Thymus (tissue), 11 donors: ENCODE results near the gene ZDHHC14. TPM values are rescaled to one million over a fixed set of nuclear protein-coding genes. Genes with fewer than 3 reads are reported as not detected.

Source experiments
- DNase-seq, 9 donors: peaks; one replicate each; pipeline ENCODE4 v3.0.0-alpha.2; 2013; ENCODE audit warnings: low spot score in 9 of 9, low read depth in 6 of 9, missing footprints in 1 of 9
- H3K27ac ChIP-seq, 2 donors: one replicate each; pipeline ENCODE4 v1.5.1; 2013; ENCODE audit warnings: control low read depth in 1 of 2, low read depth in 1 of 2, low read length in 1 of 2, mild to moderate bottlenecking in 1 of 2, moderate library complexity in 1 of 2
- H3K27me3 ChIP-seq, 2 donors: one replicate each; pipeline ENCODE4 v1.5.1; 2013; ENCODE audit warnings: low read length in 1 of 2; ENCODE audit not compliant: control insufficient read depth in 2 of 2, insufficient read depth in 1 of 2
- H3K36me3 ChIP-seq, 2 donors: one replicate each; pipeline ENCODE4 v1.5.1; 2013; ENCODE audit warnings: low read length in 1 of 2, mild to moderate bottlenecking in 1 of 2, moderate library complexity in 1 of 2; ENCODE audit not compliant: control insufficient read depth in 2 of 2, insufficient read depth in 2 of 2
- H3K4me1 ChIP-seq, 2 donors: one replicate each; pipeline ENCODE4 v1.5.1; 2013; ENCODE audit warnings: low read length in 2 of 2; ENCODE audit not compliant: control insufficient read depth in 2 of 2, insufficient read depth in 2 of 2
- H3K4me3 ChIP-seq, 2 donors: one replicate each; pipeline ENCODE4 v1.5.1; 2013; ENCODE audit warnings: low read length in 2 of 2, control low read depth in 1 of 2, mild to moderate bottlenecking in 1 of 2
- H3K9me3 ChIP-seq, 2 donors: one replicate each; pipeline ENCODE4 v1.5.1; 2013; ENCODE audit warnings: low read length in 1 of 2, mild to moderate bottlenecking in 1 of 2; ENCODE audit not compliant: control insufficient read depth in 2 of 2, insufficient read depth in 1 of 2
- WGBS: extraction: QIAGEN DNeasy Blood & Tissue Kit; methylation state at CpG from one replicate; pipeline ENCODE4 v1.1.7; 2013; 5-methylcytosine and 5-hydroxymethylcytosine counted together
- polyA plus RNA-seq: library from polyadenylated mRNA; stranded (reverse); fragments of 200-250 nt; gene quantifications from one replicate; pipeline ENCODE4 v1.2.3, GENCODE V29; 2013
- total RNA-seq: library from RNA; stranded (reverse); fragments of 120-200 nt; gene quantifications from one replicate; pipeline ENCODE4 v1.2.4, GENCODE V29; 2013
- donor health status: healthy.

The ZDHHC14 gene
- total and polyA plus RNA-seq, 2 donors, result 3.4 to 7.5 TPM

GRCh38 chr6:157346373-157346772 lies 34.6 kb upstream of the ZDHHC14 start:
- DNase-seq, result no peak
- Histone ChIP-seq H3K36me3 (no peaks in the 10 kb centered on the region), H3K27me3 (peaks cover 0 to 4% of the 10 kb centered on the region in 2 donors), H3K27ac (no peak overlapping the region), H3K4me1 (no peaks in the 10 kb centered on the region), H3K4me3 (no peak overlapping the region), H3K9me3 (no peaks in the 10 kb centered on the region)
- WGBS, result 98% methylated on average over 2 of the region's 2 CpGs

DNA sequence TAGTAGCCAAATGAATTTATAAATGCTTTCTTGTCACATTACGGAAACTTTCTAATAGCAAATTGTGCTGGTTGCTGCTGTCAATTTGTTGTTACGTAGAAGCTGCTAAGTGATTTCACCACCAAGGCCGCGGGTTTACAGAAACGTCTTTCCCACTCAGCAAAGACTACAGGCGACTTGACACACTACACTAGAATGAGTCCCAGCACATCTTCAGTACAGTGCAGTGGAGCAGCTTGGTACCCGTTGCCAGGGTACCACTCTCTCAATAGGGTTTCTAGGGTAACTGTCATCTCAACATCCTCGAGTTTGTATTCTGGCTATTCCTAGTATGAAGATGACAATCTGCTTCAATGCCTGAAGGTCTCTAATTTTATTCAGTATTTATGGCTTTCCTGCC lies 22.7 kb upstream of the ZDHHC14 start:
- Histone ChIP-seq H3K4me3 (no peak overlapping the region), H3K9me3 (no peaks in the 10 kb centered on the region), H3K27ac (no peak overlapping the region), H3K27me3 (peaks cover 0 to 7% of the 10 kb centered on the region in 2 donors), H3K4me1 (no peaks in the 10 kb centered on the region), H3K36me3 (no peaks in the 10 kb centered on the region)
- no peak for DNase-seq
- 93% methylated on average over 8 of the region's 8 CpGs for WGBS

DNA sequence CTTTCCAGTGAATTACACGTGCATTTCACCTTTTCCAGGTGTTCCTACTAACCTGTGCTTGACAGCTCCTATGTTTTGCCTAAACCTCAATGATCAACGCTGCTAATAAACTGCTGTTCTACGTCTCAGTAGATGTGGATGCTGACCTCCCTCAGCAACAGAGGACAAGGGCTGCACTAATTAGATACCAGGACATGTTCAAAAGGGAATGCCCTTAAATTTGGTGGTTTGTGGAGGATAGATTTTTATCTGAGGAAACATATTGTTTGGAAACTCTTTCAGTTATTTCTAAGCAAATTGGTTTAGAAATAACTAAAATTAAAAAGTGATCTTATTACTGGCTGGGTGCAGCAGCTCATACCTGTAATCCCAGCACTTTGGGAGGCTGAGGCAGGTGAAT lies 19.1 kb upstream of the ZDHHC14 start:
- H3K9me3 ChIP-seq, result no peaks in the 10 kb centered on the region
- 48% methylated on average over 3 of the region's 3 CpGs for WGBS
- H3K27ac ChIP-seq, result no peak overlapping the region
- DNase-seq, result no peak
- no peaks in the 10 kb centered on the region for H3K36me3 ChIP-seq
- no peak overlapping the region for H3K4me3 ChIP-seq
- no peaks in the 10 kb centered on the region for H3K4me1 ChIP-seq
- peaks cover 2 to 6% of the 10 kb centered on the region in 2 donors for H3K27me3 ChIP-seq

- H3K36me3 ChIP-seq, result no peaks in the 10 kb centered on the region
- H3K9me3 ChIP-seq, result no peaks in the 10 kb centered on the region
- no peak overlapping the region for H3K4me3 ChIP-seq
- no peak overlapping the region for H3K27ac ChIP-seq
- DNase-seq, result no peak
- 97% methylated on average over 1 of the region's 1 CpG for WGBS
- peaks cover 4 to 6% of the 10 kb centered on the region in 2 donors for H3K4me1 ChIP-seq
- H3K27me3 ChIP-seq, result peaks cover 9 to 11% of the 10 kb centered on the region in 2 donors
Measured at GRCh38 chr6:157364705-157365104, 16.3 kb upstream of the ZDHHC14 start.

DNA sequence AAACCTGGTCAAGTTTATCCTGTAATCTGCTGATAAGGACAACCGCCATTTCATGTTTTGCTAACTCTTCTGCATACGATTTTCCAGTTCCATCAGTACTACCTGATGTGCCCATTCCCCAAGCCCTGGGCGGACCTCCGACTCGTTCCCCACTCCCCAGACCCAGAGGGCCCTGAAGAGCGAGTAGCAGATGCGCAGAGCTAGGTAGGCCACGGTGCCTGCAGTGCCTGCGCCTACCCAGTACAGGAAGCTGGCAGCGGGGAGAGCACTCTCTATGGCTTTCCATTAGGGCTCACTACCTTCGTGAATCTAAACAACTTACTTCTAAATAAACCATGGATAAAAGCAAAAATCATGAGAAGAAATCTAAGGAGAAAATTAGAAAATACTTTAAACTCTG lies 14.3 kb upstream of the ZDHHC14 start:
- WGBS, result 97% methylated on average over 11 of the region's 11 CpGs
- Histone ChIP-seq H3K27ac (no peak overlapping the region), H3K9me3 (no peaks in the 10 kb centered on the region), H3K27me3 (peaks cover 9 to 23% of the 10 kb centered on the region in 2 donors), H3K4me3 (no peak overlapping the region), H3K4me1 (peaks cover 4 to 6% of the 10 kb centered on the region in 2 donors), H3K36me3 (no peaks in the 10 kb centered on the region)
- no peak for DNase-seq

DNA sequence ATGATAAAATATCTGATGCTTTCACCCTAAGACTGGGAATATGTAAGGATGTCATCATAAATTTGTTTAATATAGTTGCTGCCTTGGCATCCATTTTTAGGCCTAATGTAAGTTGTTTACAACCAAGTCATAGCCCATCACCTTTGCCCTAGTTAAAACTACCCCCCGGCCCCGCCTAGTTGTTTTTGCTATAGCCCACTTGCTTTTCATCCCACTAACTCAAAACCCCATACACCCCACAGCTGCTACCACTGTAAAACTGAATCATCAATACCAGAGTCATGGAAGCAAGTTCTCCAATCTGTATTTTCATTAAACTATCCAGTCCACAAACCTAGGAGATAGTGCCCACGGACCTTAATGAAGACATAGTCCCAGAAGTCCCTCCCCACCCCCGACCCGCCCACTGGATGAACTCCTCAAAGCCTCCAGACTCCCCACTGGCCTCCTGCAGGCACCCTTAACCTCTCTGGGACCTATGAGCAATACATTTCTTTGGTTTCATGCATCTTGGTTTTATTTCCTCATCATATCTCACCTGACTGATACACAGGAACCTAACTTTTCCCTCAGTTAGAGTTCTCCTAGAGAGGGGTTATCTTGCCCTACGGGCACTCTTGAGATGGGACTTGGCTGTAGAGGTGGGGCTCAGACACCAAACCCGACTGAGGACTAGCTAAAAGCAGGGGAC lies 12.5 kb upstream of the ZDHHC14 start:
- Histone ChIP-seq H3K4me1 (peaks cover 4 to 6% of the 10 kb centered on the region in 2 donors), H3K4me3 (no peak overlapping the region)
- WGBS, result 93% methylated on average over 7 of the region's 7 CpGs

GRCh38 chr6:157370755-157371154 lies 10.2 kb upstream of the ZDHHC14 start:
- peaks cover 4 to 6% of the 10 kb centered on the region in 2 donors for H3K4me1 ChIP-seq
- DNase-seq, result no peak
- H3K9me3 ChIP-seq, result no peaks in the 10 kb centered on the region
- no peak overlapping the region for H3K4me3 ChIP-seq
- WGBS, result 93% methylated on average over 1 of the region's 1 CpG
- H3K27me3 ChIP-seq, result peaks cover 10 to 35% of the 10 kb centered on the region in 2 donors
- no peak overlapping the region for H3K27ac ChIP-seq
- H3K36me3 ChIP-seq, result no peaks in the 10 kb centered on the region

More for the DNA sequence above, 12.5 kb upstream of the ZDHHC14 start:
- Histone ChIP-seq H3K27me3 (peaks cover 10 to 31% of the 10 kb centered on the region in 2 donors), H3K27ac (no peak overlapping the region), H3K36me3 (no peaks in the 10 kb centered on the region), H3K9me3 (no peaks in the 10 kb centered on the region)
- no peak for DNase-seq

DNA sequence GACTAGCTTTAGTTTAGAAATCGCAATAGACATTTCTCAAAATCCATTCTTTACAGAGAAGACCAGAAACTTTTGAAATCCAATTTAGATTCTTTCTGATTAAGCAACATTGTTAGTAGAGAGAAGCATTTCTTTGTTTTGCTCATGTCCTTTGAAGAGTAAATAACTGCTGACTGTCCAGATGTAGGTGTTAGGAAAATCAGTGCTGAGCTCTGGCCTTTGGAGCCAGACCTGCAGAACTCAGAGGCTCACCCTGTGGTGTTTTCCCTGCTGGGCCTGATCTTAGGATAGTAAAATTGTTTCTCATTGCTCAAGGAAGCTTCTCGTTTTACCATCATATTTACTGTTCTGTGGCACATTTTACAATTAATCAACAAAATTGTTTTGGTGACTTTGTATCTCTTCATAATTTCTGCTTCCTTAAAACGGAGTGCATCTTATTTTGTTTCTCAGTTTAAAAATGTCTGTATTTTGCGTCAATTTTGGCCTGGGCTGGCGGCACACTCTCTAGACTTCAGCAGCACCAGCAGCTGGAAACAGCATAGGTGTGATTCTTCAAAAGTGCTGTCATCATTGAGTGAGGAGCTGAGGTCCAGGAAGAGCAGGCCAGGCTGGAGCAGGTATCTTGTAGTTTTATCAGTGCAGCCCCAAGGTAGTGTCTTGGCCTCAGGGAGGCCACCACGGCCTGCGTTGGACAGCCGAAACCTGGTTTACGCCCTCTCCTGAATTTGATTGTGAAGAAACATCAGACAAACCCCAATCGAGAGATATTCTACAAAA lies 8.3 kb upstream of the ZDHHC14 start:
- no peak for DNase-seq
- H3K4me3 ChIP-seq, result no peak overlapping the region
- H3K27ac ChIP-seq, result no peak overlapping the region
- H3K4me1 ChIP-seq, result peaks cover 4 to 6% of the 10 kb centered on the region in 2 donors
- no peaks in the 10 kb centered on the region for H3K36me3 ChIP-seq
- WGBS, result 96% methylated on average over 10 of the region's 10 CpGs
- H3K27me3 ChIP-seq, result peaks cover 9 to 34% of the 10 kb centered on the region in 2 donors
- H3K9me3 ChIP-seq, result no peaks in the 10 kb centered on the region

DNA sequence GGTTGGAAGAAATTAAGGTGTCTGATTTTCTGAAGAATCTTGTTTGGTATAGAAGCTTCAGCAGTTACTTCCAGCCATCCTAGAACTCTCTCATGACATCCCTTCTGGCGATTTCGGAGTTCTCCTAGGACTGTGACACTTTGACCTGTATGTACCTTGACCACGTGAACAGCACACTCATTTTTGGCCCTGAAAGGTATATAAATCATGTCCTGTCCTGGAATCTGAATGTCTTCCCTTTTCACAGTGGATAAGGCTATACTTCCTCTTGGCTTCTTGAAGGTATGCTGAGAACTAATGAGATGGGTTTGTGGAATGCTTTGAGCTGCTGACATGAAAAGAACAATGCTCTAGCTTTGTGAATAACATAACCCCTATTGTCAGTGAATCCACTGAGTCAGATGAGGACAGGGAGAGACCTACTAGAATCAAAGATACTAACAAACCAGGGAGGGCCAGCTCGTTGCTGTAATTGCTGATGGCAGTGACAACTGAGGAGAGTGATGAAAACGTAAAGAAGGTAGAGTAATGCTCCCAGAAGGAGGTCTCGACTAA lies 6.0 kb upstream of the ZDHHC14 start:
- WGBS, result 84% methylated on average over 6 of the region's 6 CpGs

More for the DNA sequence above, 6.0 kb upstream of the ZDHHC14 start:
- no peak overlapping the region for H3K27ac ChIP-seq
- no peak overlapping the region for H3K4me3 ChIP-seq
- no peak for DNase-seq
- H3K27me3 ChIP-seq, result peaks cover 2 to 31% of the 10 kb centered on the region in 2 donors
- peaks cover 4% of the 10 kb centered on the region in 2 donors for H3K4me1 ChIP-seq
- H3K36me3 ChIP-seq, result no peaks in the 10 kb centered on the region
- H3K9me3 ChIP-seq, result no peaks in the 10 kb centered on the region
